BLaER1 treated with 17β-estradiol and CSF1 and Interleukin-3, amounts not matched to agents 10 nM and 100 nM (cell line): ENCODE results near the gene TCF12.

Experiments
- H3K27ac ChIP-seq, 11 experiments: shearing (Covaris generic); formaldehyde crosslinking; 2 replicates each; pipeline ENCODE4 v1.8.1; 2022
- H3K27me3 ChIP-seq, 11 experiments: shearing (Covaris generic); formaldehyde crosslinking; 2 replicates each; pipeline ENCODE4 v1.8.1; 2022
- H3K36me3 ChIP-seq, 11 experiments: shearing (Covaris generic); formaldehyde crosslinking; 2 replicates each; pipeline ENCODE4 v1.8.1; 2022
- H3K4me1 ChIP-seq, 10 experiments: shearing (Covaris generic); formaldehyde crosslinking; 2 replicates each; pipeline ENCODE4 v1.8.1; 2022
- H3K4me2 ChIP-seq, 11 experiments: shearing (Covaris generic); formaldehyde crosslinking; 2 replicates each; pipeline ENCODE4 v1.8.1; 2022
- H3K4me3 ChIP-seq, 10 experiments: shearing (Covaris generic); formaldehyde crosslinking; 2 replicates each; pipeline ENCODE4 v1.8.1; 2022
- H3K9ac ChIP-seq, 11 experiments: shearing (Covaris generic); formaldehyde crosslinking; 2 replicates each; pipeline ENCODE4 v1.8.1; 2022
- H3K9me3 ChIP-seq, 11 experiments: shearing (Covaris generic); formaldehyde crosslinking; replicated peaks in 1 of 11; 2 replicates each; pipeline ENCODE4 v1.8.1; 2022
- H4K20me1 ChIP-seq, 11 experiments: shearing (Covaris generic); formaldehyde crosslinking; 2 replicates each; pipeline ENCODE4 v1.8.1; 2022
- Cebpa-rat ChIP-seq, 11 experiments: shearing (Covaris generic); IDR thresholded peaks; 2 replicates each; pipeline ENCODE4 v1.8.1; 2022

Gene TCF12

DNA sequence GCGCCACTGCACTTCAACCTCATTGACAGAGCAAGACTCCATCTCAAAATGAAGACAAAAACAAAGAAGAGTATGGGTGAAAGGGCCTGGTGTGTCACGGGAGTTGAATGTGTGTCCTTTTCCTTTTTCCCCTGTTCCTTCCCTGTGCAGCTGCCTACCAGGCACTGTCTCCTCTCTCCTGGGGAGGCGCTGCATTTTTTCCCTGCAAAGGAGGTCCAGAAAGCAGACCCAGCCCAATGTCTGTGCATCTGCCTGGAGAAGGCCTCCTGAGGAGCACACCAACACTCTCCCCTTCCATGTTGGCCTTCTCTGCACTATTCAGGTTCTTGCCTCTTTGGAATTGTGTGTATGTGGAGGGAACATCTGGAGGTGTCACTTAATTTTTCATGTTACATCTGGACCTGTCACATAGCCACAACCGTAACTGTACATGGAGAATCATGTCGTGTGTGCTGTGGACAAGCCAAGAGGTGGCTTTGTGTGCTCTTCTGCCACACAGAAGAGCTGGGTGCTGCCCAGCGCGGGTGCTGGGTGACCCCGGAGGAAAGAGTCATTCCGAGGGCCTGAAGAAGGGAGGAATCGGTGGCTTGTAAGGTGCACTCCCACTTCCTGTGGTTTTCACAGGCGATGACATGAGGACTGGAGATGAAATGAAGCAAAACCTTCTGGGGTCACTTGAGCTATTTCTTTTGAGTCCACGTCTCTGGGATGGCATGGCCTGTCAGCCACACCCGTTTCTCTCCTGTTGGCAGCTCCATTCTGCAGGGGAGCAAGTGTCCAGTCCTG lies 411.3 kb downstream of the TCF12 start:
- Histone ChIP-seq H3K4me2 (peak overlapping the region; percentile 25 to 81 (median 62)), H3K9ac (peak overlapping the region in 1 of 11 experiments; percentile 33; a peak in 1 of 22 replicates), H3K4me3 (no peak overlapping the region), H3K27ac (no peak overlapping the region), H3K4me1 (peaks cover 12 to 24% (median 15%) of the 10 kb centered on the region in 10 experiments), H3K9me3 (no peaks in the 10 kb centered on the region), H3K27me3 (no peaks in the 10 kb centered on the region), H4K20me1 (no peaks in the 10 kb centered on the region), H3K36me3 (no peaks in the 10 kb centered on the region)
- no peak for TF ChIP-seq Cebpa-rat (IDR thresholded peaks at IDR 0.05)

DNA sequence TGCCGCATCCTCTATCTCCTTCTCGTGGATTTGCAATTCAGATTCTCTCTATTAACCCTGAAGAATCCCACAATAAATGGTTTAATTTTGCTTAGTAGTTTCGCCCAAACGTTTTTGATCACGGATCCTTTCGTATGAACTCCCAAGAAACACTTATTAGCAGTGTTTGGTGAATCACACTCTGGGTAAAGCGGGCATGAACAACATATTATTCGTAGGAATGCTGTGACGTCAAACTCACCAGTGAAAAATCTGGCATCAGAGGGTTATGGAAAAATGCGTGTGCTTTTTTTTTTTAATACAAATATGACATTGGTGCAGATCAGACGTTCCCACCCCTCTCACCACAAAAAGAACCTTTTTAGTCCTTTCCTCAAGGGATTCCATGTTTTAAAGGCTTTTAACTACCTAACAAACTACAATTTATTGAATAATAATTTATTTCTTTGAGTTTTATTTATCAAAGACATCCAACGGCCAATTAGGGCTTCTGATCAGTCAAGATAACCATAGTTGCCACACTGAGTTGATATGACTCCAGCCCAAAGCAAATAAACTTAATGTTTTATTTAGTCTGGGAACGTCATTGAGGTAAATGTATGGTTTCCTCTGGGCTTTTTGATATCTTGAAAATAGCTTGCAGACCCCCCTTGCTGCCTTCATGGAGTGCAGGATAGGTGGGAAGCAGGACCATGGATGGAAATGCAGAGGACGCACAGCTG lies 412.3 kb downstream of the TCF12 start:
- Histone ChIP-seq H3K9ac (no peak overlapping the region), H3K4me2 (peak overlapping the region; percentile 25 to 81 (median 62); a peak in 19 of 22 replicates), H3K4me1 (peaks cover 13 to 28% (median 19%) of the 10 kb centered on the region in 10 experiments), H3K36me3 (no peaks in the 10 kb centered on the region), H3K4me3 (no peak overlapping the region), H4K20me1 (no peaks in the 10 kb centered on the region), H3K9me3 (no peaks in the 10 kb centered on the region), H3K27ac (no peak overlapping the region), H3K27me3 (no peaks in the 10 kb centered on the region)
- TF ChIP-seq Cebpa-rat (IDR thresholded peaks at IDR 0.05) = no peak

DNA sequence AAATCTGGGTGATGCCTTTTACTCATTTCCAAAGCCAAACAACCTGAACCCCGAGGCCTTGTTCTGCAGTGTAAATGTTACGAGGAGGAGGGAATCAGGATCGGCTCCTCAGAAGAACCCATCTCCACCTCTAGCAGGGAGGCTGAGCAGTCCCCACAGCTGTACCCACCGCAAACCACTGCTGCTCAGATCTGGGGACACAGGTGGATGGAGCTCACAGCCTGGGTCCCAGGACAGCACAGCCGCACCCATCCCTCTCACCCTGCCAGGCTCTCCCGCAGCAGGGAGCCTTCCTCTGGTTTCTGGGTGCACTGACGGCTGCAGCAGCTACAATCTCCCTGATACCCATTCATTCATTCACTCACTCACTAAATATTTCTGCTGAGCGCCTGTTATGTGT lies 413.9 kb downstream of the TCF12 start:
- Histone ChIP-seq H3K27ac (no peak overlapping the region), H4K20me1 (no peaks in the 10 kb centered on the region), H3K4me2 (peak overlapping the region in 1 of 11 experiments; percentile 20; a peak in 1 of 22 replicates), H3K36me3 (no peaks in the 10 kb centered on the region), H3K4me1 (peaks cover 13 to 32% (median 23%) of the 10 kb centered on the region in 10 experiments), H3K9ac (no peak overlapping the region), H3K4me3 (no peak overlapping the region), H3K9me3 (no peaks in the 10 kb centered on the region), H3K27me3 (no peaks in the 10 kb centered on the region)
- TF ChIP-seq Cebpa-rat (IDR thresholded peaks at IDR 0.05) = no peak

GRCh38 chr15:57333487-57333886 lies 415.0 kb downstream of the TCF12 start:
- H3K4me1 ChIP-seq = peaks cover 22 to 39% (median 32%) of the 10 kb centered on the region in 10 experiments
- no peaks in the 10 kb centered on the region for H3K9me3 ChIP-seq
- H3K36me3 ChIP-seq = no peaks in the 10 kb centered on the region
- no peak overlapping the region for H3K4me2 ChIP-seq
- H4K20me1 ChIP-seq = no peaks in the 10 kb centered on the region
- H3K4me3 ChIP-seq = no peak overlapping the region
- H3K27me3 ChIP-seq = no peaks in the 10 kb centered on the region
- TF ChIP-seq Cebpa-rat (IDR thresholded peaks at IDR 0.05) = no peak
- no peak overlapping the region for H3K9ac ChIP-seq
- no peak overlapping the region for H3K27ac ChIP-seq

GRCh38 chr15:57334257-57334656 lies 415.8 kb downstream of the TCF12 start:
- H4K20me1 ChIP-seq = no peaks in the 10 kb centered on the region
- H3K27me3 ChIP-seq = no peaks in the 10 kb centered on the region
- no peak overlapping the region for H3K9ac ChIP-seq
- H3K9me3 ChIP-seq = no peaks in the 10 kb centered on the region
- H3K36me3 ChIP-seq = no peaks in the 10 kb centered on the region
- peaks cover 22 to 44% (median 39%) of the 10 kb centered on the region in 10 experiments for H3K4me1 ChIP-seq
- H3K4me3 ChIP-seq = no peak overlapping the region
- H3K27ac ChIP-seq = no peak overlapping the region
- TF ChIP-seq Cebpa-rat (IDR thresholded peaks at IDR 0.05) = no peak
- H3K4me2 ChIP-seq = peak overlapping the region in 4 of 11 experiments; percentile 12 to 40 (median 26); a peak in 4 of 22 replicates

DNA sequence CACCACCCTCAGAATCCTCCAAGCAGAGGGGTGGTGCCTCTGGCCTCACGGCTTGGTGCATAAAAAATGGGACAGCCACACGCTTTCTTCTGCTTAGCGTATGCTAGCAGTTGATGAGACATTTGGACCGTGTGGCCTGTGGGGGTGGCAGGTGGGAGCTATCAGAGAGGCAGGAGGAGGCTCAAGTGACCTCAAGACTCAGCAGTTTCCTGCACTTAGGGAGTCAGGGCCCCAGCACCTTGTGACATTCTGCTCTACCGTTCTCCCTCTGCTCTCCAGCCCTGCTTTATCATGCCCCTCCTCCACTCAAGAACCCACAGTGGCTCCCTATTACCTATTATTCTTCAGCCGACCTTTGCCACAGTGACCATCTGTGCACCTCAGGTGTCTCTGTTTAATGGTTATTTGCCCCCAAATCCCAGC lies 416.9 kb downstream of the TCF12 start:
- H4K20me1 ChIP-seq = no peaks in the 10 kb centered on the region
- no peak overlapping the region for H3K4me3 ChIP-seq
- TF ChIP-seq Cebpa-rat (IDR thresholded peaks at IDR 0.05) = no peak
- peak overlapping the region in 6 of 11 experiments; percentile 3 to 51 (median 40); a peak in 10 of 22 replicates for H3K4me2 ChIP-seq
- H3K27ac ChIP-seq = no peak overlapping the region
- H3K36me3 ChIP-seq = no peaks in the 10 kb centered on the region
- no peak overlapping the region for H3K9ac ChIP-seq
- no peaks in the 10 kb centered on the region for H3K27me3 ChIP-seq
- peaks cover 16 to 38% (median 31%) of the 10 kb centered on the region in 10 experiments for H3K4me1 ChIP-seq
- H3K9me3 ChIP-seq = no peaks in the 10 kb centered on the region

GRCh38 chr15:57335719-57336118 lies 417.3 kb downstream of the TCF12 start:
- H3K27me3 ChIP-seq = no peaks in the 10 kb centered on the region
- peaks cover 14 to 35% (median 27%) of the 10 kb centered on the region in 10 experiments for H3K4me1 ChIP-seq

DNA sequence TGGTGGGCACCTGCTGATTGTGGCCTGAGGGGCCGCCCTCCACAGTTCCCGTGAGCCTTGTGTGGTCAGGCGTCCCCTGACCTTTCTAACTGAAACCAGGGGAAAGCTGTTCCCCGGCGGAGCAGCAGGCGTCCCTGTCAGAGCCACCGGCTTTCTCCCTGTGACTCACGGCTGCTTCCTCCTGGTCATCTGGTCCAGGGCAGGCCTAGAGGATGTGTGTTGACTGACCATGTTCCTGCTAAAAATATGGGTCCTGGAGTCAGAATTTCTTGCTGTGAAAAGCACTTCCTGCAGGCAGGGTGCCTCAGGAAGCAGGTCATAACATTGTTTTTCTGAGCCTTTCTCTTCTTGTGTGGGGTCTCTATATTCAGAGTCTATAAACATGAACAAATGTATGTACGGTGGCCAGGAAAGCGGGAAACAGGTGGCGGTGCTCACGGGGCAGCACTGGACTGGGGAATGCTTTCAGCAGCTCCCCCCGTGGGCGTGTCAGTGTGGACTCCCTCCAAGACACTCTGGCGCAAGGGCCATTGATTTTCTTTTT lies 419.5 kb downstream of the TCF12 start:
- Histone ChIP-seq H3K9me3 (no peaks in the 10 kb centered on the region), H3K36me3 (no peaks in the 10 kb centered on the region), H4K20me1 (no peaks in the 10 kb centered on the region), H3K4me3 (no peak overlapping the region), H3K4me1 (peaks cover 14 to 28% (median 25%) of the 10 kb centered on the region in 10 experiments), H3K9ac (no peak overlapping the region), H3K27ac (no peak overlapping the region), H3K27me3 (no peaks in the 10 kb centered on the region), H3K4me2 (peak overlapping the region in 10 of 11 experiments; percentile 4 to 52 (median 26); a peak in 16 of 22 replicates)
- no peak for TF ChIP-seq Cebpa-rat (IDR thresholded peaks at IDR 0.05)

More at GRCh38 chr15:57335719-57336118, 417.3 kb downstream of the TCF12 start:
- Histone ChIP-seq H3K4me2 (peak overlapping the region in 8 of 11 experiments; percentile 3 to 51 (median 35); a peak in 11 of 22 replicates), H3K9me3 (no peaks in the 10 kb centered on the region), H4K20me1 (no peaks in the 10 kb centered on the region), H3K27ac (no peak overlapping the region), H3K36me3 (no peaks in the 10 kb centered on the region), H3K4me3 (no peak overlapping the region), H3K9ac (no peak overlapping the region)
- TF ChIP-seq Cebpa-rat (IDR thresholded peaks at IDR 0.05) = no peak

DNA sequence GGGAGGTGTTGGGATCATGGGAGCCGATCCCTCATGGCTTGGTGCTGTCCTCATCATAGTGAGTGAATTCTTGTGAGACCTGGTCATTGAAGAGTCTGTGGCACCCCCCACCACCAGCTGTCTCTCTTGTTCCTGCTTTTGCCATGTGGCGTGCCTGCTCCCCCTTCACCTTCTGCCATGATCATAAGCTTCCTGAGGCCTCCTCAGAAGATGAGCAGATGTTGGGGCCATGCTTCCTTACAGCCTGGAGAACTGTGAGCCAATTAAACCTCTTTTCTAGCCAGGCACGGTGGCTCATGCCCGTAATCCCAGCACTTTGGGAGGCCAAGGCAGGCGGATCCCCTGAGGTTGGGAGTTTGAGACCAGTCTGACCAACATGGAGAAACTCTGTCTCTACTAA lies 420.9 kb downstream of the TCF12 start:
- Histone ChIP-seq H3K27me3 (no peaks in the 10 kb centered on the region), H3K4me3 (no peak overlapping the region), H3K36me3 (no peaks in the 10 kb centered on the region), H3K4me2 (peak overlapping the region in 2 of 11 experiments; percentile 2 to 14; a peak in 1 of 22 replicates), H4K20me1 (no peaks in the 10 kb centered on the region), H3K9ac (no peak overlapping the region), H3K9me3 (no peaks in the 10 kb centered on the region), H3K27ac (no peak overlapping the region), H3K4me1 (peaks cover 12 to 27% (median 24%) of the 10 kb centered on the region in 10 experiments)
- no peak for TF ChIP-seq Cebpa-rat (IDR thresholded peaks at IDR 0.05)
